Loucy (cell line): Measurements from ENCODE around the gene PARS2.

ENCODE experiments used
- H2AFZ ChIP-seq: fragments of 200-600 bp; sonication (generic); 2 replicates; pipeline ENCODE4 v1.6.0; 2016; ENCODE audit warnings: antibody characterized with exemption, mild to moderate bottlenecking, low read length, moderate library complexity
- H3F3A ChIP-seq: fragments of 200-600 bp; 2 replicates; pipeline ENCODE4 v1.6.0; 2016; ENCODE audit warnings: antibody characterized with exemption, low read depth, mild to moderate bottlenecking
- H3K27me3 ChIP-seq: fragments of 200-600 bp; sonication (generic); 2 replicates; pipeline ENCODE4 v1.6.1; 2014; ENCODE audit warnings: low read length, mild to moderate bottlenecking; ENCODE audit not compliant: insufficient read depth, poor library complexity, severe bottlenecking
- H3K36me3 ChIP-seq: fragments of 200-600 bp; sonication (generic); 2 replicates; pipeline ENCODE4 v1.6.1; 2016; ENCODE audit warnings: low read length; ENCODE audit not compliant: insufficient read depth
- H3K4me1 ChIP-seq: fragments of 200-600 bp; sonication (generic); 2 replicates; pipeline ENCODE4 v1.5.1; 2014; ENCODE audit warnings: low read length, mild to moderate bottlenecking; ENCODE audit not compliant: insufficient read depth, poor library complexity, severe bottlenecking
- H3K4me2 ChIP-seq: fragments of 200-600 bp; sonication (generic); 2 replicates; pipeline ENCODE4 v1.6.0; 2014; ENCODE audit warnings: antibody characterized with exemption, low read length, low read depth, mild to moderate bottlenecking; ENCODE audit not compliant: poor library complexity, severe bottlenecking
- H3K4me3 ChIP-seq: fragments of 200-600 bp; sonication (generic); 2 replicates; pipeline ENCODE4 v1.5.1; 2014; ENCODE audit warnings: low read length, mild to moderate bottlenecking, mixed read lengths; ENCODE audit not compliant: poor library complexity, severe bottlenecking
- H3K79me2 ChIP-seq: fragments of 200-600 bp; sonication (generic); 2 replicates; pipeline ENCODE4 v1.6.1; 2014; ENCODE audit warnings: low read length; ENCODE audit not compliant: insufficient read depth
- H3K9ac ChIP-seq: fragments of 200-600 bp; sonication (generic); 2 replicates; pipeline ENCODE4 v1.6.0; 2014; ENCODE audit warnings: mild to moderate bottlenecking, low read depth, low read length, moderate library complexity; ENCODE audit not compliant: poor library complexity, severe bottlenecking
- H3K9me2 ChIP-seq: fragments of 200-600 bp; sonication (generic); replicated peaks from 2 replicates; pipeline ENCODE4 v1.6.1; 2016; ENCODE audit warnings: low read depth, low read length, mixed read lengths
- H3K9me3 ChIP-seq: fragments of 200-600 bp; sonication (generic); 2 replicates; pipeline ENCODE4 v1.6.1; 2014; ENCODE audit warnings: mild to moderate bottlenecking, antibody characterized with exemption, low read length, low read depth; ENCODE audit not compliant: insufficient read depth
- H4K20me1 ChIP-seq: fragments of 200-600 bp; sonication (generic); 2 replicates; pipeline ENCODE4 v1.6.0; 2014; ENCODE audit warnings: antibody characterized with exemption, low read length, mild to moderate bottlenecking; ENCODE audit not compliant: insufficient read depth, poor library complexity, severe bottlenecking
- EZH2phosphoT487 ChIP-seq: fragments of 200-600 bp; IDR thresholded peaks from 2 replicates; pipeline ENCODE4 v1.6.1; 2018; ENCODE audit warnings: antibody characterized with exemption, mild to moderate bottlenecking, moderate library complexity, borderline replicate concordance
- TF ChIP-seq, protein P1 (sequence below): fragments of 200-600 bp; sonication (generic); conservative IDR thresholded peaks from 2 replicates; pipeline ENCODE4 v1.5.1; 2014; ENCODE audit warnings: mild to moderate bottlenecking, antibody characterized with exemption, low read length

The PARS2 gene

GRCh38 chr1:54763816-54764132 lies 549 bp downstream of the PARS2 start:
- H3K4me1 ChIP-seq, result peaks cover 16% of the 10 kb centered on the region
- no peaks in the 10 kb centered on the region for H4K20me1 ChIP-seq
- H3K9me2 ChIP-seq, result no peaks in the 10 kb centered on the region
- peak overlapping the region; percentile 89 for H3K4me3 ChIP-seq
- no peaks in the 10 kb centered on the region for H3F3A ChIP-seq
- TF ChIP-seq, protein P1, sequence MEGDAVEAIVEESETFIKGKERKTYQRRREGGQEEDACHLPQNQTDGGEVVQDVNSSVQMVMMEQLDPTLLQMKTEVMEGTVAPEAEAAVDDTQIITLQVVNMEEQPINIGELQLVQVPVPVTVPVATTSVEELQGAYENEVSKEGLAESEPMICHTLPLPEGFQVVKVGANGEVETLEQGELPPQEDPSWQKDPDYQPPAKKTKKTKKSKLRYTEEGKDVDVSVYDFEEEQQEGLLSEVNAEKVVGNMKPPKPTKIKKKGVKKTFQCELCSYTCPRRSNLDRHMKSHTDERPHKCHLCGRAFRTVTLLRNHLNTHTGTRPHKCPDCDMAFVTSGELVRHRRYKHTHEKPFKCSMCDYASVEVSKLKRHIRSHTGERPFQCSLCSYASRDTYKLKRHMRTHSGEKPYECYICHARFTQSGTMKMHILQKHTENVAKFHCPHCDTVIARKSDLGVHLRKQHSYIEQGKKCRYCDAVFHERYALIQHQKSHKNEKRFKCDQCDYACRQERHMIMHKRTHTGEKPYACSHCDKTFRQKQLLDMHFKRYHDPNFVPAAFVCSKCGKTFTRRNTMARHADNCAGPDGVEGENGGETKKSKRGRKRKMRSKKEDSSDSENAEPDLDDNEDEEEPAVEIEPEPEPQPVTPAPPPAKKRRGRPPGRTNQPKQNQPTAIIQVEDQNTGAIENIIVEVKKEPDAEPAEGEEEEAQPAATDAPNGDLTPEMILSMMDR, result no peak
- TF ChIP-seq EZH2phosphoT487, result no peak
- no peaks in the 10 kb centered on the region for H3K9me3 ChIP-seq
- H2AFZ ChIP-seq, result peak overlapping the region; percentile 92
- no peaks in the 10 kb centered on the region for H3K36me3 ChIP-seq
- H3K27me3 ChIP-seq, result no peaks in the 10 kb centered on the region
- peaks cover 17% of the 10 kb centered on the region for H3K79me2 ChIP-seq
- H3K4me2 ChIP-seq, result peak overlapping the region; percentile 93
- peak overlapping the region; percentile 88 for H3K9ac ChIP-seq

DNA sequence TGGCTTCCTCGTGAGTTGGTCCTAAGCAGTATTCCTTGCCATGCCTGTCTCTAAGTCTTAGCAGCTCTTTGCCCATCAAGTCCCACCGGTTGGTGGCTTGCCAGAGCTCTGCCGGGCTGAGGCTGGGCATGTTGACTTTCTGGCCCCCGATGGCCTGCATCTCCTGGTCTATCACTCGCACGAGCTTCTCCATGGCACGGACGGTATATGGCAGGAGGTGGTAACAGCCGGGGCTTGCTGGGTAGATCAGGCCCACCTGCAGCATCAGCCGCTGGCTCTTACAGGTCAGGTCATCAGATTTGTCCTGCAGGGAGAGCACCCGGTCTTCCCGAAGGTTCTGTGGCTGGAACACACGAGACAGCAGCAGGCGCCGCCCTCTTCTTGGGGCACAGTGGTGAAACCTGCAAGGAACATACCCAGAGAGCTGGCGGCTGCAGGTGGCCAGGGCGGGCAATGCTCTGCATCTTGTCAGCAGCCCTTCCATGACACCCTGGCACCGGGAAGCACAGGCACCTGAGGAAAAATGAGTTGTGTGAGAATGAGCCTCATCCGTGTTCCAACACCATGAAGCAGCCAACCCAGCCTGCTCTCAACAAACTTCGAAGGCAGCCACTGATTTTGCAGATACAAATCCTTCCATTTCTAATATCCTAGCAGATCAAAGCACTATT lies 5.5 kb downstream of the PARS2 start:
- Histone ChIP-seq H4K20me1 (no peaks in the 10 kb centered on the region), H2AFZ (no peak overlapping the region), H3K79me2 (peaks cover 12% of the 10 kb centered on the region), H3K27me3 (no peaks in the 10 kb centered on the region), H3K9me2 (no peaks in the 10 kb centered on the region), H3K4me3 (no peak overlapping the region), H3K36me3 (peaks cover 6% of the 10 kb centered on the region; the same call in 1 of the 2 replicates), H3K9ac (no peak overlapping the region), H3K4me1 (peaks cover 13% of the 10 kb centered on the region), H3K4me2 (no peak overlapping the region), H3F3A (no peaks in the 10 kb centered on the region), H3K9me3 (no peaks in the 10 kb centered on the region)
- TF ChIP-seq, protein P1, result no peak
- TF ChIP-seq EZH2phosphoT487, result no peak

GRCh38 chr1:54757833-54758232 lies 6.5 kb downstream of the PARS2 start:
- peaks cover 3% of the 10 kb centered on the region; the same call in 1 of the 2 replicates for H3K79me2 ChIP-seq
- no peak overlapping the region for H3K9ac ChIP-seq
- no peak overlapping the region for H3K4me3 ChIP-seq
- peaks cover 6% of the 10 kb centered on the region; the same call in 1 of the 2 replicates for H3K36me3 ChIP-seq
- no peaks in the 10 kb centered on the region for H3F3A ChIP-seq
- TF ChIP-seq, protein P1, result no peak
- TF ChIP-seq EZH2phosphoT487, result no peak
- no peak overlapping the region for H3K4me2 ChIP-seq
- no peaks in the 10 kb centered on the region for H4K20me1 ChIP-seq
- H2AFZ ChIP-seq, result no peak overlapping the region
- no peaks in the 10 kb centered on the region for H3K9me2 ChIP-seq
- H3K4me1 ChIP-seq, result peaks cover 3% of the 10 kb centered on the region
- no peaks in the 10 kb centered on the region for H3K9me3 ChIP-seq
- H3K27me3 ChIP-seq, result no peaks in the 10 kb centered on the region
